Spleen (tissue), 11 donors: Measurements from ENCODE around the gene MLH3. TPM values are rescaled to one million over a fixed set of nuclear protein-coding genes. Genes with fewer than 3 reads are reported as not detected.

Experiments used
- DNase-seq: peaks from one replicate; pipeline ENCODE4 v3.0.0-alpha.2; 2020
- H3K27ac ChIP-seq, 8 donors: fragments of 200-600 bp; sonication (generic) in 7 of 8; 1 replicate in 4 of 8; 2 replicates in 4 of 8; pipeline versions ENCODE4 v1.5.0 to v1.8.0; 2016 to 2021; ENCODE audit warnings: inconsistent platforms in 4 of 8, mild to moderate bottlenecking in 4 of 8, moderate library complexity in 1 of 8
- H3K27me3 ChIP-seq, 7 donors: fragments of 200-600 bp; sonication (generic) in 6 of 7; replicated peaks in 1 of 7; 1 replicate in 4 of 7; 2 replicates in 3 of 7; pipeline versions ENCODE4 v1.5.0 to v1.8.0; 2016 to 2021; ENCODE audit warnings: inconsistent platforms in 3 of 7, mild to moderate bottlenecking in 1 of 7
- H3K36me3 ChIP-seq, 6 donors: fragments of 200-600 bp; sonication (generic) in 5 of 6; 1 replicate in 4 of 6; 2 replicates in 2 of 6; pipeline versions ENCODE4 v1.5.0 to v1.8.0; 2016 to 2021; ENCODE audit warnings: inconsistent platforms in 2 of 6
- H3K4me1 ChIP-seq, 6 donors: fragments of 200-600 bp; sonication (generic) in 5 of 6; 1 replicate in 3 of 6; 2 replicates in 3 of 6; pipeline versions ENCODE4 v1.5.0 to v1.8.0; 2016 to 2021; ENCODE audit warnings: inconsistent platforms in 3 of 6
- H3K4me3 ChIP-seq, 8 donors: fragments of 200-600 bp; sonication (generic) in 7 of 8; 1 replicate in 4 of 8; 2 replicates in 4 of 8; pipeline versions ENCODE4 v1.5.0 to v1.8.0; 2016 to 2021; ENCODE audit warnings: inconsistent platforms in 4 of 8, mild to moderate bottlenecking in 4 of 8, moderate library complexity in 2 of 8
- H3K9me3 ChIP-seq, 8 donors: fragments of 200-600 bp; sonication (generic) in 7 of 8; 1 replicate in 4 of 8; 2 replicates in 4 of 8; pipeline versions ENCODE4 v1.5.0 to v1.8.0; 2016 to 2021; ENCODE audit warnings: inconsistent platforms in 4 of 8
- POLR2A ChIP-seq, 3 donors: fragments of 450-650 bp; IDR thresholded peaks; one replicate each; pipeline ENCODE4 v1.5.1; 2017; ENCODE audit warnings: antibody characterized with exemption in 3 of 3, mild to moderate bottlenecking in 1 of 3
- POLR2AphosphoS5 ChIP-seq, 3 donors: sonication (generic); formaldehyde crosslinking; IDR thresholded peaks; one replicate each; pipeline ENCODE4 v1.5.1; 2017; ENCODE audit warnings: antibody characterized with exemption in 3 of 3
- WGBS, 5 donors: extraction: QIAGEN DNeasy Blood & Tissue Kit in 3 of 5; methylation state at CpG; one replicate each; pipeline versions ENCODE4 v1.1.5 to v1.1.7; 2013 to 2018; 5-methylcytosine and 5-hydroxymethylcytosine counted together
- intact Hi-C: fragments of 100-400 bp; cut with DNase I; formaldehyde crosslinking; loops from one replicate; pipeline ENCODE4 v1.15.0; 2023; ENCODE audit warnings: low total_unique reads
- polyA plus RNA-seq, 3 donors: library from polyadenylated mRNA; stranded (reverse); fragments of 200-250 nt; gene quantifications; one replicate each; pipeline ENCODE4 v1.2.1, GENCODE V29; 2013
- total RNA-seq, 7 donors: library from RNA; depleted of rRNA in 3 of 7; stranded (reverse); fragments of >200 nt in 3 of 7; fragmentation: NEBNext Ultra II Directional in 4 of 7; extraction: Animal tissue kit (Norgen Biotek cat#: 25700) in 4 of 7; gene quantifications; one replicate each; pipeline versions ENCODE4 v1.1.0 to v1.2.1, GENCODE V29; 2016 to 2021
- TF ChIP-seq, protein P1 (sequence below), 11 experiments: fragments of 200-600 bp in 7 of 11; fragments of 450-650 bp in 4 of 11; sonication (generic) in 4 of 11; IDR thresholded peaks in 8 of 11; conservative IDR thresholded peaks in 3 of 11; 1 replicate in 7 of 11; 2 replicates in 4 of 11; pipeline versions ENCODE4 v1.4.0 to v1.8.0; 2016 to 2021; ENCODE audit warnings: antibody characterized with exemption in 11 of 11, inconsistent platforms in 4 of 11, mild to moderate bottlenecking in 1 of 11
- donor health status: healthy with polysubstance abuse.
- donor health status: DM: no; HTN: no; CAD: no; lungs with moderate emphysema.
- donor health status: DM: no; HTN: no; CAD: no.
- donor health status: Bipolar disorder and iron deficiency.
- donor health status: healthy.
- donor health status: DM: no; HTN: no; CAD: no.
- donor health status: DM: yes; HTN: yes; CAD: no.

MLH3 gene
- total and polyA plus RNA-seq, 10 donors, result 14.8 to 37.7 (median 28.6) TPM

DNA sequence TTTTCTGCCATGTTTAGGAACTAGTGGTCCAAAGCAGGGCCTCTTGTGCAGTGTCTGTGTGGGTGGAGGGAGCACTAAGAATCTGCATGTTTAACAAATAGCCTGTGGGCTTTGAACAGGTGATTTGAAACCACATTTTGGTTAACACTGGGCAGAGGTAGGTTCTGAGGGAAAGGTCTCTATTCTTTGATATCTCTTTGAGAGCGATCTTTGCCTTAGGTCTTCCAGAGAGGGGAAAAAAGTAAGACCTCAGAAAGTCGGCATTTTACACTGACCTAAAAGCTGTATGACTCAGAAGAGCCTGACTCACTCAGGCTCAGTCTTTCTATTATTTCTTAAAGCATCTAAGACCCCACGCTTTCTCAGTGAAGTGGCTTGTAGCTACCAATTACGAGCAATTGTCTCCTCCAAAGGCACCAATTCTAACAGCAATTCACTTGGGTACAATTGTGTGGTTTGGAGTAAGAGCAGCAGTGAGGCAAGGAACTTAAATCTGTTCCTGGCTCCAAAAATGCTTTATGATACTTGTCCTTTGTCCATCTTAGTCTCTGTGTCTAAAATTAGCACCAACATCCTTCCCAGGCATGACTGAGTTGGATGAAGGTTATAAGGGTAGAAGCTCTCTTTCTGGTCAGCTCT is 39.8 kb downstream of the MLH3 start:
- H3K27me3 ChIP-seq, result no peaks in the 10 kb centered on the region
- H3K9me3 ChIP-seq, result no peaks in the 10 kb centered on the region
- TF ChIP-seq, protein P1, sequence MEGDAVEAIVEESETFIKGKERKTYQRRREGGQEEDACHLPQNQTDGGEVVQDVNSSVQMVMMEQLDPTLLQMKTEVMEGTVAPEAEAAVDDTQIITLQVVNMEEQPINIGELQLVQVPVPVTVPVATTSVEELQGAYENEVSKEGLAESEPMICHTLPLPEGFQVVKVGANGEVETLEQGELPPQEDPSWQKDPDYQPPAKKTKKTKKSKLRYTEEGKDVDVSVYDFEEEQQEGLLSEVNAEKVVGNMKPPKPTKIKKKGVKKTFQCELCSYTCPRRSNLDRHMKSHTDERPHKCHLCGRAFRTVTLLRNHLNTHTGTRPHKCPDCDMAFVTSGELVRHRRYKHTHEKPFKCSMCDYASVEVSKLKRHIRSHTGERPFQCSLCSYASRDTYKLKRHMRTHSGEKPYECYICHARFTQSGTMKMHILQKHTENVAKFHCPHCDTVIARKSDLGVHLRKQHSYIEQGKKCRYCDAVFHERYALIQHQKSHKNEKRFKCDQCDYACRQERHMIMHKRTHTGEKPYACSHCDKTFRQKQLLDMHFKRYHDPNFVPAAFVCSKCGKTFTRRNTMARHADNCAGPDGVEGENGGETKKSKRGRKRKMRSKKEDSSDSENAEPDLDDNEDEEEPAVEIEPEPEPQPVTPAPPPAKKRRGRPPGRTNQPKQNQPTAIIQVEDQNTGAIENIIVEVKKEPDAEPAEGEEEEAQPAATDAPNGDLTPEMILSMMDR (IDR thresholded peaks at IDR 0.05 in 8 of 11, conservative IDR thresholded peaks at IDR 0.05 in 3 of 11), result no peak
- TF ChIP-seq POLR2A (IDR thresholded peaks at IDR 0.05), result no peak
- no peak for TF ChIP-seq POLR2AphosphoS5 (IDR thresholded peaks at IDR 0.05)
- H3K27ac ChIP-seq, result peak overlapping the region in 6 of 8 donors; percentile 30 to 59 (median 44)
- DNase-seq, result no peak
- WGBS, 5 donors, result 61 to 75% (median 67%) methylated on average over 4 of the region's 4 CpGs
- H3K4me3 ChIP-seq, result no peak overlapping the region
- intact Hi-C loops, result no loop called here
- peaks cover 0 to 100% (median 64%) of the 10 kb centered on the region in 6 donors for H3K36me3 ChIP-seq
- H3K4me1 ChIP-seq, result peaks cover 0 to 30% (median 3%) of the 10 kb centered on the region in 6 donors

DNA sequence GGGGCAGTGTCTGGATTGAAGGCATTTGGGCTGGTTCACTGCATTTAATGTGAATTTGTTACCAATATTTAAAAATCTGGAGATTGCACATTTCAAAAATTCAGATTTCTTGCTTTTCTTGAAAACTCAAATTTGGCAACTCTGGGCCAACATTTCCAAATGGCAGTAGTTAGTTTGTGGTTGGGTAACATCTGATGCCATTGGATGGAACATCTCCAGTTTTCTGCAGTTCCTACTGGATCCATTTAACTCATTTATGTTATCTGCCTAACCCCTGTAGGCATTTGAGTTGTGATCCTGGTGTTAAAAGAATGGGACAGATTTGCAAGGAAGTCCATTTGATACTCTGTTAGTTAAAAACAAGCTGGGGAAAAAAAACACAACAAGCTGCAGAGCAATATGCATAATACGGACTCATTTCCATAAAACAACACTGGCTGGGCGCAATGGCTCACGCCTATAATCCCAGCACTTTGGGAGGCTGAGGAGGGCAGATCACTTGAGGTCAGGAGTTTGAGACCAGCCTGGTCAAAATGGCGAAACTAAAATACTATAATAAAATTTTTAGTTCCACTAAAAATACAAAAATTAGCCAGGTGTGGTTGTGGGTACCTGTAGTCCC is 40.7 kb downstream of the MLH3 start:
- no peak for DNase-seq
- no peaks in the 10 kb centered on the region for H3K9me3 ChIP-seq
- peaks cover 0 to 100% (median 62%) of the 10 kb centered on the region in 6 donors for H3K36me3 ChIP-seq
- no peaks in the 10 kb centered on the region for H3K27me3 ChIP-seq
- TF ChIP-seq POLR2A (IDR thresholded peaks at IDR 0.05) (no peak), POLR2AphosphoS5 (IDR thresholded peaks at IDR 0.05) (no peak)
- TF ChIP-seq, protein P1 (IDR thresholded peaks at IDR 0.05 in 8 of 11, conservative IDR thresholded peaks at IDR 0.05 in 3 of 11), result no peak
- WGBS, 5 donors, result 96 to 98% (median 97%) methylated on average over 4 of the region's 4 CpGs
- intact Hi-C loops, result no loop called here
- peak overlapping the region in 6 of 8 donors; percentile 30 to 59 (median 44) for H3K27ac ChIP-seq
- H3K4me3 ChIP-seq, result no peak overlapping the region
- peaks cover 0 to 33% (median 5%) of the 10 kb centered on the region in 6 donors for H3K4me1 ChIP-seq

DNA sequence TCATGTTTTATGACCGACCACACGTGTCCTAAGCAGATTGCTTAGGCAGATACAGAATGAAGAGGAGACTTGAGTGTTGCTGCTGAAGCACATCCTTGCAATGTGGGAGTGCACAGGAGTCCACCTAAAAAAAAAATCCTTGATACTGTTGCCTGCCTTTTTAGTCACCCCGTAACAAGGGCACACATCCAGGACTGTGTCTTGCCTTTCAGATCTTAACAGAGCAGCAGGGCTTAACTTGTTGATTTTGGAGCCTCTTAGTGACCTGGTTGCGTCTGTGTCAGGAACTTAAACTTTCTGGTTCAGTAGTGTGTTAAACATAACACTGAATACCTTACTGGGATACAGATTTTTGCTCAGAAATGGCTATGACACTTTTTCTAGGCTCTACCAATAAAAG is 42.1 kb downstream of the MLH3 start:
- TF ChIP-seq, protein P1 (IDR thresholded peaks at IDR 0.05 in 8 of 11, conservative IDR thresholded peaks at IDR 0.05 in 3 of 11), result no peak
- TF ChIP-seq POLR2AphosphoS5 (IDR thresholded peaks at IDR 0.05), result no peak
- TF ChIP-seq POLR2A (IDR thresholded peaks at IDR 0.05), result no peak
- Histone ChIP-seq H3K27me3 (no peaks in the 10 kb centered on the region), H3K36me3 (peaks cover 0 to 98% (median 58%) of the 10 kb centered on the region in 6 donors), H3K27ac (peak overlapping the region in 1 of 8 donors; percentile 5), H3K4me1 (peaks cover 2 to 48% (median 18%) of the 10 kb centered on the region in 6 donors), H3K9me3 (no peaks in the 10 kb centered on the region), H3K4me3 (no peak overlapping the region)
- intact Hi-C loops, result no loop called here
- WGBS, 5 donors, result 93 to 97% (median 95%) methylated on average over 4 of the region's 4 CpGs
- DNase-seq, result no peak

DNA sequence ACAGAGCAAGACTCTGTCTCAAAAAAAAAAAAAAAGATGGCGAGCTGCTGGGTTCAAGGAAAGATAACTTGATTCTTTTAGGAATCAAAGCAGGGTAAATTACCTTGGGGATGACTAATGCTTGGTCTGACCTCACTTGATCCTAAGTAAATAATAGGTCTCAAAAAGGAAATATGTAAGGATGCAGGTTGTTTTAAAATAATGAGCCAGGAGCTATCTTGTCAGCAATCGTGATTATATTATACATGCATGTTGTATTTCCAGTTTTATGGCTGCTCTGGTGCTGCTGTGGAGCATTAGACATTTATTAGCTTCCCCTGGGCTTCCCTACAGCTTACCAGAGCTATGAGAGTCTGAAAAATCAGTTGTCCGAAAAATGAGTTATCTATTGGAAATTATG is 45.9 kb downstream of the MLH3 start:
- 88 to 97% (median 95%) methylated on average over 3 of the region's 3 CpGs for WGBS, 5 donors
- Histone ChIP-seq H3K4me1 (peaks cover 11 to 53% (median 31%) of the 10 kb centered on the region in 6 donors), H3K36me3 (peaks cover 0 to 63% (median 51%) of the 10 kb centered on the region in 6 donors), H3K27me3 (no peaks in the 10 kb centered on the region), H3K4me3 (no peak overlapping the region), H3K27ac (no peak overlapping the region), H3K9me3 (no peaks in the 10 kb centered on the region)
- intact Hi-C loops, result no loop called here
- no peak for DNase-seq
- no peak for TF ChIP-seq POLR2A (IDR thresholded peaks at IDR 0.05)
- TF ChIP-seq POLR2AphosphoS5 (IDR thresholded peaks at IDR 0.05), result no peak
- TF ChIP-seq, protein P1 (IDR thresholded peaks at IDR 0.05 in 8 of 11, conservative IDR thresholded peaks at IDR 0.05 in 3 of 11), result no peak
